ENCODE measurements around the gene TTLL11. TPM values are rescaled to one million over a fixed set of nuclear protein-coding genes. Genes with fewer than 3 reads are reported as not detected.

Gene TTLL11
- total and polyA plus RNA-seq, 2 of the 8 experiments (the other 6 are each of a cell fraction or from before 2014, with no cell fraction given): 0.56 to 0.80 TPM

- no peak overlapping the region for H3K56ac ChIP-seq (replicated peaks; ENCODE audit: insufficient read length, low read depth, low read length)
- no peak for FAIRE-seq
- H3K4me3 ChIP-seq (ENCODE audit: extremely low read depth in 1 of 4, insufficient read depth in 2 of 4, low read depth in 3 of 4, low read length in 4 of 4): no peak overlapping the region
- no peak overlapping the region for H3K4me2 ChIP-seq (ENCODE audit: insufficient read depth in 1 of 2, low read depth in 2 of 2, low read length in 2 of 2)
- H3K79me2 ChIP-seq (ENCODE audit: control insufficient read depth in 1 of 2, insufficient read depth in 2 of 2, low read length in 2 of 2): no peaks in the 10 kb centered on the region
- H3K9ac ChIP-seq (replicated peaks in 1 of 4; ENCODE audit: extremely low read depth in 1 of 4, low read depth in 3 of 4, low read length in 3 of 4): no peak overlapping the region
- H3K23me2 ChIP-seq (ENCODE audit: low read depth, low read length): no peaks in the 10 kb centered on the region
- no peak overlapping the region for H4K5ac ChIP-seq (ENCODE audit: insufficient read length, low read depth, low read length)
- H2AFZ ChIP-seq (ENCODE audit: low read length): no peak overlapping the region
- H3K27ac ChIP-seq (ENCODE audit: low read depth, low read length): no peak overlapping the region
- no peaks in the 10 kb centered on the region for H3K36me3 ChIP-seq (ENCODE audit: control insufficient read depth in 2 of 4, insufficient read depth in 4 of 4, low read length in 3 of 4)
- H3K79me1 ChIP-seq (ENCODE audit: low read depth, low read length): no peaks in the 10 kb centered on the region
- H3K27me3 ChIP-seq (replicated peaks in 1 of 4; ENCODE audit: control insufficient read depth in 3 of 4, extremely low read depth in 1 of 4, insufficient read depth in 3 of 4, low read length in 3 of 4): no peaks in the 10 kb centered on the region
- H3K14ac ChIP-seq (ENCODE audit: insufficient read length): no peak overlapping the region
- WGBS, 2 experiments (ENCODE audit: extremely low coverage in 1 of 2, insufficient coverage in 1 of 2, insufficient read length in 1 of 2, insufficient replicate concordance in 2 of 2, low coverage in 1 of 2, low lambda C conversion rate in 2 of 2, missing lambda C conversion rate in 1 of 2): 85% methylated on average over 7 of the region's 7 CpGs; no CpG with 5 or more reads in 1 of the 2 experiments
- no peak overlapping the region for H4K8ac ChIP-seq (ENCODE audit: extremely low read depth, insufficient read depth, low read length)
- no peak for DNase-seq (ENCODE audit: low read depth in 1 of 2, low spot score in 2 of 2)
- no peak overlapping the region for H2BK5ac ChIP-seq (ENCODE audit: low read depth, low read length)
- no peak overlapping the region for H2BK20ac ChIP-seq (ENCODE audit: low read length)
- H4K20me1 ChIP-seq (replicated peaks in 1 of 2; ENCODE audit: control insufficient read depth in 1 of 2, insufficient read depth in 2 of 2, low read length in 2 of 2): no peaks in the 10 kb centered on the region
- no peak overlapping the region for H2BK15ac ChIP-seq (ENCODE audit: low read length)
- no peak overlapping the region for H2BK120ac ChIP-seq (replicated peaks; ENCODE audit: low read depth, low read length)
- H3K4ac ChIP-seq (replicated peaks; ENCODE audit: insufficient read length, low read depth, low read length): no peak overlapping the region
- ChIA-PET CTCF (ENCODE audit: partially characterized antibody) (interaction anchor here (0.8 kb wide), 1 partner anchor 51 kb away, joined by 3 read pairs; no protein-coding TSS in a partner anchor), POLR2A (ENCODE audit: partially characterized antibody) (no interaction called here)
- H3K23ac ChIP-seq (ENCODE audit: insufficient read length): no peak overlapping the region
- H3K4me1 ChIP-seq (replicated peaks in 1 of 4; ENCODE audit: control insufficient read depth in 3 of 4, insufficient read depth in 4 of 4, low read length in 3 of 4): 0 out of 7 replicates have a peak, but pooled peaks cover 0 to 2% (median 0%) of the 10 kb centered on the region in 4 experiments
- no peak overlapping the region for H2AK5ac ChIP-seq (ENCODE audit: low read depth, low read length)
- H3K9me3 ChIP-seq (ENCODE audit: insufficient read depth in 2 of 2, low read depth in 1 of 2, low read length in 1 of 2): no peaks in the 10 kb centered on the region
- H4K91ac ChIP-seq (replicated peaks; ENCODE audit: insufficient read length, low read length): no peak overlapping the region
- no peak overlapping the region for H2BK12ac ChIP-seq (ENCODE audit: low read depth, low read length)
- H3K18ac ChIP-seq (ENCODE audit: extremely low read depth, low read length): no peak overlapping the region
- TF ChIP-seq RXRA (IDR thresholded peaks at IDR 0.05; ENCODE audit: insufficient read depth, low read depth, low read length) (no peak), HDAC6 (IDR thresholded peaks at IDR 0.05; ENCODE audit: low read depth, low read length) (no peak), SRF (IDR thresholded peaks at IDR 0.05; ENCODE audit: low read depth, low read length) (no peak), SIRT6 (IDR thresholded peaks at IDR 0.05; ENCODE audit: low read length) (no peak), KDM4A (IDR thresholded peaks at IDR 0.05; ENCODE audit: low read depth, low read length, severe bottlenecking) (no peak), CHD1 (IDR thresholded peaks at IDR 0.05; ENCODE audit: low read depth, low read length) (no peak), NANOG (IDR thresholded peaks at IDR 0.05; ENCODE audit: insufficient read depth, low read depth, low read length, poor library complexity, severe bottlenecking) (no peak), MAFK (IDR thresholded peaks at IDR 0.05; ENCODE audit: low read depth, low read length) (no peak), POLR2A (IDR thresholded peaks at IDR 0.05; ENCODE audit: control extremely low read depth in 1 of 2, low read depth in 2 of 2, low read length in 2 of 2) (no peak), TAF1 (IDR thresholded peaks at IDR 0.05; ENCODE audit: low read depth, low read length) (no peak), YY1 (IDR thresholded peaks at IDR 0.05; ENCODE audit: low read depth, low read length) (no peak), EGR1 (IDR thresholded peaks at IDR 0.05; ENCODE audit: borderline replicate concordance, low read depth, low read length) (no peak), POU5F1 (IDR thresholded peaks at IDR 0.05; ENCODE audit: low read depth, low read length) (no peak), SIN3A (conservative IDR thresholded peaks at IDR 0.05 in 1 of 2, IDR thresholded peaks at IDR 0.05 in 1 of 2; ENCODE audit: low read depth in 1 of 2, low read length in 2 of 2) (no peak), CHD2 (IDR thresholded peaks at IDR 0.05; ENCODE audit: low read length) (no peak), BACH1 (IDR thresholded peaks at IDR 0.05; ENCODE audit: low read length) (no peak), KDM5A (IDR thresholded peaks at IDR 0.05; ENCODE audit: low read length) (no peak)
Measured at GRCh38 chr9:122050167-122050566, 42.9 kb downstream of the TTLL11 start.

Data from H1 (cell line).